ENCODE results near the gene SZT2. TPM values are rescaled to one million over a fixed set of nuclear protein-coding genes. Genes with fewer than 3 reads are reported as not detected.

SZT2 gene
- total RNA-seq, 1 experiment from 2014 or later, result 29.0 TPM

DNA sequence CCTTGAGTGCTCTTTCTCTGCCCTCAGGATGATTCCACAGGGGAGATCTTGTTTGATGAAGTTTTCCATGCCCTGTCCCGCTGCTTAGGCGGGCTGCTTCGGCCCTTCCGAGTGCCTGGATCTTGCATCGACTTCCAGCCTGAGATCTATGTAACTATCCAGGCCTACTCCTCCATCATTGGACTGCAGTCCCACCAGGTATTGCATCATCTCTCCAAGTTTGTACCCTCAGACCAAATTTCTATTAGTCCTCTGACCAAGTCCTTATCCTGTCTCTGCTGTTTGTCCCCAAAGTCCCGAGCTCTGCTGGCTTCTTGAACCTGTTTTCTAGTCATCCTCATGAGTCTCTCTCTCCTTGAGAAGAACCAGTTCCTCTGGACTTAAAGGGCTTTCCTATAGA, 14.7 kb downstream of the SZT2 start:
- no TSS peak for BruUV-seq (replicated peaks)
- POLR2A ChIA-PET, result no interaction called here
- intact Hi-C loops (cut with micrococcal nuclease; ENCODE audit: unreplicated experiment), result no loop called here
- Mint-ChIP-seq H3K4me1 (ENCODE audit: low read depth, unreplicated experiment) (no peaks in the 10 kb centered on the region), H3K27me3 (ENCODE audit: insufficient read depth, unreplicated experiment) (no peaks in the 10 kb centered on the region), H3K9me3 (ENCODE audit: unreplicated experiment) (no peaks in the 10 kb centered on the region), H3K27ac (ENCODE audit: unreplicated experiment) (no peak overlapping the region), H3K4me3 (ENCODE audit: unreplicated experiment) (no peak overlapping the region), H3K36me3 (ENCODE audit: insufficient read depth, unreplicated experiment) (peaks cover 11% of the 10 kb centered on the region)
- no peaks in the 10 kb centered on the region for H3K36me3 ChIP-seq (ENCODE audit: control insufficient read depth, insufficient read depth, low read length)
- TF ChIP-seq, protein P1, sequence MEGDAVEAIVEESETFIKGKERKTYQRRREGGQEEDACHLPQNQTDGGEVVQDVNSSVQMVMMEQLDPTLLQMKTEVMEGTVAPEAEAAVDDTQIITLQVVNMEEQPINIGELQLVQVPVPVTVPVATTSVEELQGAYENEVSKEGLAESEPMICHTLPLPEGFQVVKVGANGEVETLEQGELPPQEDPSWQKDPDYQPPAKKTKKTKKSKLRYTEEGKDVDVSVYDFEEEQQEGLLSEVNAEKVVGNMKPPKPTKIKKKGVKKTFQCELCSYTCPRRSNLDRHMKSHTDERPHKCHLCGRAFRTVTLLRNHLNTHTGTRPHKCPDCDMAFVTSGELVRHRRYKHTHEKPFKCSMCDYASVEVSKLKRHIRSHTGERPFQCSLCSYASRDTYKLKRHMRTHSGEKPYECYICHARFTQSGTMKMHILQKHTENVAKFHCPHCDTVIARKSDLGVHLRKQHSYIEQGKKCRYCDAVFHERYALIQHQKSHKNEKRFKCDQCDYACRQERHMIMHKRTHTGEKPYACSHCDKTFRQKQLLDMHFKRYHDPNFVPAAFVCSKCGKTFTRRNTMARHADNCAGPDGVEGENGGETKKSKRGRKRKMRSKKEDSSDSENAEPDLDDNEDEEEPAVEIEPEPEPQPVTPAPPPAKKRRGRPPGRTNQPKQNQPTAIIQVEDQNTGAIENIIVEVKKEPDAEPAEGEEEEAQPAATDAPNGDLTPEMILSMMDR (IDR thresholded peaks at IDR 0.05; ENCODE audit: insufficient read depth in 1 of 2, low read depth in 1 of 2, low read length in 1 of 2, severe bottlenecking in 1 of 2, unreplicated experiment in 1 of 2), result no peak
- H3K4me3 ChIP-seq (ENCODE audit: low read depth, low read length), result no peak overlapping the region
- H3K9me3 ChIP-seq, result no peaks in the 10 kb centered on the region
- no peaks in the 10 kb centered on the region for H3K27me3 ChIP-seq (replicated peaks; ENCODE audit: control insufficient read depth, insufficient read depth, low read length)
- CTCF ChIA-PET, result no interaction called here
- H3K4me1 ChIP-seq, result no peaks in the 10 kb centered on the region
- no peak for DNase-seq

DNA sequence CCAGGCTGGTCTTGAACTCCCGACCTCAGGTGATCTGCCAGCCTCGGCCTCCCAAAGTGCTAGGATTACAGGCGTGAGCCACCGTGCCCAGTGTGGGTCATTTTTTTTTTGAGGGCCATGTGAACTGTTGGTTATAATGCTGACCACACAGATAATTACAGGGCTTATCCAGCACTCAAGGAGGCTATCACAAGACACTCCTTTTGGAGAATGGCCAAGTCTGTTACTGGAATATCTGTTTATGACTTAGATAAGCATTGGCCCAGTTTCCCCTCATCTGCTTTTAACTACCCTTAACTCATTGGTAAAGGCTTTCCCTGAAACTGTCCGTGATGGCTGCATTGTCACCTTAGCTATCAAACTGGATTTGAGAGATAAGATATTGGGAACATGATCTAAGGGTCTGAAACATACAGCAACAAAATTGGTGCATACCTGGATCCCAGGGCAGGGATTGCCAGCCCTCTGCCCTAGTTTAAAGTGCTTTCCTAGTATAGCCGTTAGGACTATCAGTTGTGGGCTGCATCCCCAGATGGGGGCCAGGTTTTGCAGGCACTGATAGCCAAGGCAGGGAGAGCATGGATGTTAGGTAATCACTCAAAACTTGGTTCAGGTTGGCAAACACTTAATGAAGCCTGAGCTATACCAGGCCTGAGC, 15.6 kb downstream of the SZT2 start:
- H3K9me3 Mint-ChIP-seq (ENCODE audit: unreplicated experiment), result no peaks in the 10 kb centered on the region
- no TSS peak for BruUV-seq (replicated peaks)
- CTCF ChIA-PET, result no interaction called here
- no peak overlapping the region for H3K4me3 Mint-ChIP-seq (ENCODE audit: unreplicated experiment)
- H3K27ac Mint-ChIP-seq (ENCODE audit: unreplicated experiment), result no peak overlapping the region
- H3K36me3 Mint-ChIP-seq (ENCODE audit: insufficient read depth, unreplicated experiment), result peaks cover 11% of the 10 kb centered on the region
- H3K27me3 Mint-ChIP-seq (ENCODE audit: insufficient read depth, unreplicated experiment), result no peaks in the 10 kb centered on the region
- no peaks in the 10 kb centered on the region for H3K9me3 ChIP-seq
- no peak overlapping the region for H3K4me3 ChIP-seq (ENCODE audit: low read depth, low read length)
- H3K27me3 ChIP-seq (replicated peaks; ENCODE audit: control insufficient read depth, insufficient read depth, low read length), result no peaks in the 10 kb centered on the region
- H3K4me1 Mint-ChIP-seq (ENCODE audit: low read depth, unreplicated experiment), result no peaks in the 10 kb centered on the region
- TF ChIP-seq, protein P1 (IDR thresholded peaks at IDR 0.05; ENCODE audit: insufficient read depth in 1 of 2, low read depth in 1 of 2, low read length in 1 of 2, severe bottlenecking in 1 of 2, unreplicated experiment in 1 of 2), result no peak
- intact Hi-C loops (cut with micrococcal nuclease; ENCODE audit: unreplicated experiment), result no loop called here
- no peaks in the 10 kb centered on the region for H3K4me1 ChIP-seq
- DNase-seq, result no peak
- POLR2A ChIA-PET, result no interaction called here
- H3K36me3 ChIP-seq (ENCODE audit: control insufficient read depth, insufficient read depth, low read length), result no peaks in the 10 kb centered on the region

- intact Hi-C loops (cut with micrococcal nuclease; ENCODE audit: unreplicated experiment), result no loop called here
- ChIA-PET CTCF (no interaction called here), POLR2A (no interaction called here)
Observed at GRCh38 chr1:43405876-43406234, 16.2 kb downstream of the SZT2 start.

More at GRCh38 chr1:43405876-43406234, 16.2 kb downstream of the SZT2 start:
- H3K4me1 Mint-ChIP-seq (ENCODE audit: low read depth, unreplicated experiment), result no peaks in the 10 kb centered on the region
- H3K27me3 ChIP-seq (replicated peaks; ENCODE audit: control insufficient read depth, insufficient read depth, low read length), result no peaks in the 10 kb centered on the region
- no peaks in the 10 kb centered on the region for H3K9me3 Mint-ChIP-seq (ENCODE audit: unreplicated experiment)
- no peaks in the 10 kb centered on the region for H3K36me3 ChIP-seq (ENCODE audit: control insufficient read depth, insufficient read depth, low read length)
- H3K36me3 Mint-ChIP-seq (ENCODE audit: insufficient read depth, unreplicated experiment), result peaks cover 11% of the 10 kb centered on the region
- H3K4me3 ChIP-seq (ENCODE audit: low read depth, low read length), result no peak overlapping the region
- H3K27ac Mint-ChIP-seq (ENCODE audit: unreplicated experiment), result no peak overlapping the region
- no peak for DNase-seq
- TF ChIP-seq, protein P1 (IDR thresholded peaks at IDR 0.05; ENCODE audit: insufficient read depth in 1 of 2, low read depth in 1 of 2, low read length in 1 of 2, severe bottlenecking in 1 of 2, unreplicated experiment in 1 of 2), result no peak
- H3K4me1 ChIP-seq, result no peaks in the 10 kb centered on the region
- H3K4me3 Mint-ChIP-seq (ENCODE audit: unreplicated experiment), result no peak overlapping the region
- no TSS peak for BruUV-seq (replicated peaks)
- no peaks in the 10 kb centered on the region for H3K27me3 Mint-ChIP-seq (ENCODE audit: insufficient read depth, unreplicated experiment)
- H3K9me3 ChIP-seq, result no peaks in the 10 kb centered on the region

Data from Caco-2 (cell line).